HG03342 (cell line): ENCODE measurements around the gene MRPL11.
"Not testable (repeated sequence)": the region's sequence is repeated elsewhere in the genome, so short reads cannot be mapped to it uniquely, and the experiment has no call there.

Source experiments
- ATAC-seq: cut with Tn5 transposase; IDR thresholded peaks from one replicate; pipeline ENCODE4 v1.9.1; 2021; ENCODE audit warnings: mild to moderate bottlenecking, moderate library complexity; ENCODE audit not compliant: unreplicated experiment

MRPL11 gene

DNA sequence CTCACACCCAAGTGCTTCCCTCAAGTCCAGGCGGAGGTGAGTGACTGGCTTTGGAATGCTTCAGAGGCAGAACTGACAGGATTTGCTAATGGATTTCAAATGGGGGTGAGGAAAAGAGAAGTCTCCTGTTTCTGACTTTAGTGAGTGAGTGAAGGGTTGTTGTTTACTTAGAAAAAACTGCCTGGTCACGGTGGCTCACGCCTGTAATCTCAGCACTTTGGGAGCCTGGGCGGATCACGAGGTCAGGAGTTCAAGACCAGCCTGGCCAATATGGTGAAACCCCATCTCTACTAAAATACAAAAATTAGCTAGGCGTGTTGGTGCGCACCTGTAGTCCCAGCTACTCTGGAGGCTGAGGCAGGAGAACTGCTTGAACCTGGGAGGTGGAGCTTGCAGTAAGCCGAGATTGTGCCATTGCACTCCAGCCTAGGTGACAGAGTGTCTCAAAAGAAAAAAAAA lies 6.7 kb downstream of the MRPL11 start:
- ATAC-seq = not testable (repeated sequence)

- ATAC-seq = not testable (repeated sequence)
Observed at GRCh38 chr11:66431287-66431686, 7.4 kb downstream of the MRPL11 start.

GRCh38 chr11:66429983-66430602 lies 8.6 kb downstream of the MRPL11 start:
- ATAC-seq = no peak

GRCh38 chr11:66428933-66429332 lies 9.7 kb downstream of the MRPL11 start:
- ATAC-seq = no peak

GRCh38 chr11:66426314-66426713 lies 12.3 kb downstream of the MRPL11 start:
- no peak for ATAC-seq

- no peak for ATAC-seq
Observed at GRCh38 chr11:66421492-66422205, 17.0 kb downstream of the MRPL11 start.

GRCh38 chr11:66420671-66421476 lies 17.8 kb downstream of the MRPL11 start, which contains the start of gene NPAS4:
NPAS4 (plus strand) TSS chr11:66421035; CDS start chr11:66421180, 145 bp downstream.
- no peak for ATAC-seq

DNA sequence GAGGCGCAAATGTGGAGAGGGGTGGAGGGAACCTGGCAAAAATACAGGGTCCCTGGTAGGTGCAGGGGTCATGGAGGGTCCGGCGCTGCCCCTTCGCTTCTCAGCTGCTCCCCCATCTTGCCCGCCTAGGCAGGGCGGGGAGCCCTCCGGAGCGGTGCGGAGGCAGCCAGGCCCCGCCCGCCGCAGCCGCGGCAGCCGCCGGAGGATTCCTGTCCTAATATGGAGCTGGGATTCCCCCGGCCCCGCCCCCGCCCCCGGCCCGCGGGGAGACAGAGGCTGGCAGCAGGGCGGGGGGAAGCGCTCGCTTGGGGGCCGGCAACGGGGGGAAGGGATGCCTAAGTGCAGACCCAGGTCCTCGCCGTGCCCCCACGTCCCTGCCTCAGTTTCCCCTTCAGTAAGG lies 18.8 kb downstream of the MRPL11 start:
- ATAC-seq = no peak

DNA sequence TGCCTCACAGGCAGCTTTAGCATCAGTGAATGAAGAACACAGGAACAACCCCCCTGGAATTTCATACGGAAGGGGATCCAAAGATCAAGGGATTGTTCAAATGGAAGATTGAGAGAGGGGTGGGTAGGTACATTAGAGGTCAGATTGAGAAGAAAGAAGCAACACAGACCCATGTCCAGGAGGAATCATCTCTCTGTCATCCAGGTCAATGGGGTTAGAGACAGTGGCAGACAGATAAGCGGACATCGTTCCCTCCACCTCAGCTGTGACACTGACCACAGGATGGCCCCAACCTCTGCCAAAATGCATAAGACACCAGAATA lies 19.7 kb downstream of the MRPL11 start:
- no peak for ATAC-seq

- ATAC-seq = no peak
Observed at GRCh38 chr11:66418168-66418985, 20.3 kb downstream of the MRPL11 start.

GRCh38 chr11:66417000-66417399 lies 21.6 kb downstream of the MRPL11 start:
- no peak for ATAC-seq

DNA sequence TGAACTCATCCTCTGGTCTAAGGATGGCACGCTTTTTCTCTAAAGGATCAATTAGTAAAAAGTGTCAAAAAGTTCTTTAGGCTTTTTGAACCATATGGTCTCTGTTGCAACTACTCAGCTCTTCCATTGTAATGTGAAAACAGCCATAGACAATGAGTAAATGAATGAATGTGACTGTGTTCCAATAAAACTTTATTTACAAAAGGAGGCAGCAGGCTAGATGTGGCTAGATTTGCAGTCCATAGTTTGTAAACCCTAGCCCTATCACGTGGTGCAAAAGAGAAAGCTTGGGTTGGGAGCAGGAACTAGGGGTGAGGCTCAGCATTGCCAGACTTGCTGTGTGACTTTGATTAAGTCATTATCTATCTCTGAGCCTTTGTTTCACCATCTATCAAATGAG lies 23.2 kb downstream of the MRPL11 start:
- ATAC-seq = no peak

DNA sequence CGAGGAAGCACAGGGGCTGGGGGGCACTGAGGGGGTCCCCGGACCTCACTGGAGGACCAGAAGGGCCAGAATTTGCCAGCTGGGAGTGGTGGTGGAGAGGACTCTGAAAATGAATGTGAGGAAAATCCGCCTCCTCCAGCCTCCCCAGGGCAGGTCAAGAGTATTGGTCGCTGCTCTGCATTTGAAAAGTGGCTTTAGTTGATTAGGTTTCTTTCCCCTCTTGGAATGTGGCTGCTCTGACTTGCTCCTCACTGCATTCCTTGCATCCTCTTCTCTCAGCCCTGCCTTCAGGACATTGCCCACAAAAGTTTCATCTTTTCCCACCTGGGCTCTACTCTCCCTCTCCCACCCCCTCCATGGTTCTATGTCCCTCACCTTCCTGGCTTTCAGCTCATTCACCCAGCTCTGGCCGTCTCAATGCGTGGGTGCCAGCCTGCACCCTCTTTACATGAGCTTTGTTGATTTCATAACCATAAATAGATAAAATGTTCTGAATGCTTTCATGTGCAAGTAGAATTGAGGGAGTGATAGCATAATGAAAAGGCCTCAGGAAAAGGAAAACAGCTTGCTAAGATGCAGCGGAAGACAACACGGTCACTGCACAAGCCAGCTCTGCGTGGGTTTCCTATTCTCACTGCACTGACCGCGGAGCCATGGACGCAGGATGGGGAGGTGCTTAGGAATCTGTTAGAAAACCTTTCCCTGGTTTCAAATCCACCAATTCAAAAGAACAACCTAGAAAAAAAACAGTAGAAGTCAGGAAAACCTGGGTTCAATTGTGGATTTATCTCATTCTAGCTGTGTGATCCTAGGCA lies 24.3 kb downstream of the MRPL11 start:
- ATAC-seq = no peak

DNA sequence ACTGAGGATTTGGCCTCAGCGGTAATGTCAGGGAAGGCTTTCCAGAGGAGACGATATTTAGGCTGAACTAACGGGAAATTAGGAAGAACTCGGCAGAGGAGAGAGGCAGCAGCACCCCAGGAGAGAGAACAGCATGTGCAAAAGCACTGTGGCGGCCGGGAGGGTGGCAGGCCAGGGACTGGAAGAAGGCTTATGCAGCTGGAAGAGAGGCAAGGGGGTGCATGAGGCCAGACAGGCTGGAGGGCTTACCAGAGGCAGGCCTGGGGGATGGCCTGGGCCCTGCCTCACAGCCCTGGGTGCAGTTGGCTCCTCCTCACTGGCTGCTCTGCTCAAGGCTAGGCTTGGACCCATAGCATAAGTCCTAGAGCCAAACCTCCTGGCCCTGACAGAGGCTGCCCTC lies 25.5 kb downstream of the MRPL11 start:
- ATAC-seq = no peak

DNA sequence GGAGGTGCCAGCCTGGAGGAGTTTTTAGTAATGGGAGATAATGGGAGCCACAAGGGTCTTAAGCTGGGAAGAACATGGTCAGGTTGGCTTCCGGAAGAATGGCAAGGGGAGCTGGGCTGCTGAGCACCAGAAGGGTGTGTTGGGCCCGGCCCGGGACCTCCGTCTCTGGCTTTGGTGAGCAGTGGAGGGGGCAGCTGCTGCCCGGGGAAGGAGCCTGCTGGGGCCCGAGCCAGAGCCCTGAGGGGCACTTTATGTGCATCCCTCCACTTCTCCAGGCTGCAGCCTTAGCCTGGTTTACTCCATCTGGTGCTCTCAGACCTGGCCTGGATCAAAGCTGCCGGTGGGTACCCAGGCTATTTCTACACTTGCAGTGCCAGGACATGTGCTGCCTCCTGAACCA lies 26.5 kb downstream of the MRPL11 start:
- no peak for ATAC-seq

DNA sequence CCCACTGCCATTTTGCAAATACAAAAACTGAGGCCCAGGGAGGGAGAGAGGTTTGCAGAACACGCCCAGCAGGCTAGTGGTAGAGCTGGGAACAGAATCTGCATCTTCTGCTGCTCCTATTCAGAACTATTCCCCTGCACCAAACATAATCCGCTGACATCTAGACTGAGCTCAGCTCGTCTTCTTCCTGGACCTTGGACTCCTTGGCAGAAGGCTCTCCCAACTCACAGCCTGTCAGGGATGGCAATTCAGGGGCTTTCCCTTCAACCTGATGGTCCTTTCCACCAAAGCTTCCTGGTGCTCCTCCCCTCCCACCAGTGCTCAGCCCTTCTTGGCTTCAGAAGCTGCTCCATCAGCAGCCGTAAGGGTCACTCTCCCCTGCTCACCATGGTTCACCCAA lies 27.3 kb downstream of the MRPL11 start:
- ATAC-seq = no peak

- no peak for ATAC-seq
Observed at GRCh38 chr11:66410191-66410590, 28.5 kb downstream of the MRPL11 start.

DNA sequence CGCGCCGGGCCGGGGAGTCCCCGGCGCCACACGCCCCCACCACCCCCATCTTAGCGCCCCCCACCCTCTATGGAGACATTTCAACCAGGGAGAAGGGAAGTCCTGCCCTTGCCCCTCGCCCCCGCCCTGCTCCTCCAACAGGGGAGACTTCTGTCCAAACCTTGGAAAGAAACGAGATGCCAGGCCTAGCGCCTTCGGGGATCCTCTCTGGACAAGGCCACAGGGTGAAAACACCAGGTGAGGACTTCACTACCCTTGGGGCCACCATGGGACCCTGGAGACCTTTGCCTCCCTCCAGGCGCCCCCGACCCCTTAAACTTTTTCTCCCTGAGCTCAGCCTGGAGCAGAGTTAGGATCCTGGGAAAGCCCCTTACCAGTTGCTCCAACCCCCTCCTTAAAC lies 29.4 kb downstream of the MRPL11 start:
- no peak for ATAC-seq

- ATAC-seq = peak; percentile 78
Observed at GRCh38 chr11:66408488-66409214, 30.0 kb downstream of the MRPL11 start.
